Measurements from ENCODE around the gene RYR2. TPM values are rescaled to one million over a fixed set of nuclear protein-coding genes. Genes with fewer than 3 reads are reported as not detected.

The RYR2 gene
- total RNA-seq, 6 donors from 2014 or later, result 1.8 to 23.0 (median 3.7) TPM

DNA sequence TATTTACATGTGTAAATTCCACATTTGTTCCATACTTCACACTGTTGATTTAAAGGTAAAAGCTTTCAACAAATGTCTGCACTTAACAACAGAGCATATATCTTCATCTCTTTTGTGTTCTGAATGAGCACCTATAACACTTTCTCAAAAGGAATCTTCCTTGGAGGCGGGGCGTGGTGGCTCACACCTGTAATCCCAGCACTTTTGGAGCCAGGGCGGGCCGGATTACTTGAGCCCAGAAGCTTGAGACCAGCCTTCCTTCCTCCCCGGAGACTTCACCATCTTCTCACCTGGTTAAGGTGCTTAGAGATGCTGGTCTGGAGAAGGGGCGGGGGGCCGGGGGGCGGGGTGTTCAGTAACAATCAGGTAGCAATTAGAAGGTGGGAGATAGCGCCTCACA is 16.5 kb downstream of the RYR2 start:
- DNase-seq, result no peak
- WGBS, 2 donors, result 76 to 77% methylated on average over 9 of the region's 9 CpGs
- TF ChIP-seq POLR2A (IDR thresholded peaks at IDR 0.05), result no peak
- TF ChIP-seq EP300 (IDR thresholded peaks at IDR 0.05), result no peak
- TF ChIP-seq, protein P1, sequence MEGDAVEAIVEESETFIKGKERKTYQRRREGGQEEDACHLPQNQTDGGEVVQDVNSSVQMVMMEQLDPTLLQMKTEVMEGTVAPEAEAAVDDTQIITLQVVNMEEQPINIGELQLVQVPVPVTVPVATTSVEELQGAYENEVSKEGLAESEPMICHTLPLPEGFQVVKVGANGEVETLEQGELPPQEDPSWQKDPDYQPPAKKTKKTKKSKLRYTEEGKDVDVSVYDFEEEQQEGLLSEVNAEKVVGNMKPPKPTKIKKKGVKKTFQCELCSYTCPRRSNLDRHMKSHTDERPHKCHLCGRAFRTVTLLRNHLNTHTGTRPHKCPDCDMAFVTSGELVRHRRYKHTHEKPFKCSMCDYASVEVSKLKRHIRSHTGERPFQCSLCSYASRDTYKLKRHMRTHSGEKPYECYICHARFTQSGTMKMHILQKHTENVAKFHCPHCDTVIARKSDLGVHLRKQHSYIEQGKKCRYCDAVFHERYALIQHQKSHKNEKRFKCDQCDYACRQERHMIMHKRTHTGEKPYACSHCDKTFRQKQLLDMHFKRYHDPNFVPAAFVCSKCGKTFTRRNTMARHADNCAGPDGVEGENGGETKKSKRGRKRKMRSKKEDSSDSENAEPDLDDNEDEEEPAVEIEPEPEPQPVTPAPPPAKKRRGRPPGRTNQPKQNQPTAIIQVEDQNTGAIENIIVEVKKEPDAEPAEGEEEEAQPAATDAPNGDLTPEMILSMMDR (IDR thresholded peaks at IDR 0.05), result no peak
- TF ChIP-seq POLR2AphosphoS5 (IDR thresholded peaks at IDR 0.05), result no peak
- no peaks in the 10 kb centered on the region for H3K27me3 ChIP-seq
- ATAC-seq (ENCODE audit: low FRiP score in 2 of 2), result no peak
- H3K9me3 ChIP-seq, result no peaks in the 10 kb centered on the region
- H3K27ac ChIP-seq, result no peak overlapping the region
- no peak overlapping the region for H3K4me3 ChIP-seq
- no peaks in the 10 kb centered on the region for H3K4me1 ChIP-seq
- H3K36me3 ChIP-seq, result no peaks in the 10 kb centered on the region

DNA sequence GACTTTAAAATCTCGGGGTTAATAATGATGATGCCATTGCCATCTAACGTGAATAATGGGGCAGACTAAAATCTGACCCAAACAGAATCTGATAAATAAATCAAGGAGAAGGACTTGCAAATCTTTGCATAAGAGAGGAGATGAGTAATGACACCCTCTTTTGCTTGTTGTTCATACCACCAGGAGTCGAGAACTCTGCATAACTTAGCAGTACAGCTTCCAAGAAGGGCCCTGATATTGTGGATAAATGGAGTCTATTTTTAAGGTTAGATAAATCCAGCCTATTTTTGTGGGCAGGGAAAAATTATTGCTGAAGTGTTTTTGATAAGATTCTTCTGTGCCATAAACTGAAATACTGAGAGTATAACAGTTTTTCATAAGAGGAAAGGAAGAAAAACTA is 17.3 kb downstream of the RYR2 start:
- Histone ChIP-seq H3K9me3 (no peaks in the 10 kb centered on the region), H3K36me3 (no peaks in the 10 kb centered on the region), H3K27ac (no peak overlapping the region), H3K4me1 (no peaks in the 10 kb centered on the region), H3K4me3 (no peak overlapping the region), H3K27me3 (no peaks in the 10 kb centered on the region)
- no peak for DNase-seq
- TF ChIP-seq POLR2A (IDR thresholded peaks at IDR 0.05) (no peak), POLR2AphosphoS5 (IDR thresholded peaks at IDR 0.05) (no peak), EP300 (IDR thresholded peaks at IDR 0.05) (no peak)
- TF ChIP-seq, protein P1 (IDR thresholded peaks at IDR 0.05), result no peak
- ATAC-seq (ENCODE audit: low FRiP score in 2 of 2), result no peak
- WGBS, 2 donors, result 54 to 56% methylated on average over 3 of the region's 3 CpGs

DNA sequence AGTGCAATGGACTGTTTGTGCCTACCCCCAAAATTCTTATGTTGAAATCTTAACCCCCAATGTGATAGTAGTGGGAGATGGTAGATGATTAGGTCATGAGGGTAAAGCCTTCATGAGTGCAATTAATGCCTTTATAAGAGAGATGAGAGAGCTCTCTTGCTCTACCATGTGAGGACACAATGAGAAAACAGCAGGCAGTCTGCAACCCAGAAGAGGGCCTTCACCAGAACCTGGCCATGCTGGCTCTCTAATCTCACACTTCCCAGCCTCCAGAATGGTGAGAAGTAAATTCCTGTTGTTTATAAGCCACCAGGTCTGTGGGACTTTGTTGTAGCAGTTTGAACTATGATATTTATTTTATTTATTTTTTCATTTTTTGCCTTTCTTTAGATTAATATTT is 21.0 kb downstream of the RYR2 start:
- Histone ChIP-seq H3K36me3 (no peaks in the 10 kb centered on the region), H3K27me3 (no peaks in the 10 kb centered on the region), H3K4me3 (no peak overlapping the region), H3K9me3 (no peaks in the 10 kb centered on the region), H3K4me1 (no peaks in the 10 kb centered on the region), H3K27ac (no peak overlapping the region)
- TF ChIP-seq, protein P1 (IDR thresholded peaks at IDR 0.05), result no peak
- TF ChIP-seq POLR2A (IDR thresholded peaks at IDR 0.05) (no peak), POLR2AphosphoS5 (IDR thresholded peaks at IDR 0.05) (no peak), EP300 (IDR thresholded peaks at IDR 0.05) (no peak)
- DNase-seq (no peak), ATAC-seq (ENCODE audit: low FRiP score in 2 of 2) (no peak)

DNA sequence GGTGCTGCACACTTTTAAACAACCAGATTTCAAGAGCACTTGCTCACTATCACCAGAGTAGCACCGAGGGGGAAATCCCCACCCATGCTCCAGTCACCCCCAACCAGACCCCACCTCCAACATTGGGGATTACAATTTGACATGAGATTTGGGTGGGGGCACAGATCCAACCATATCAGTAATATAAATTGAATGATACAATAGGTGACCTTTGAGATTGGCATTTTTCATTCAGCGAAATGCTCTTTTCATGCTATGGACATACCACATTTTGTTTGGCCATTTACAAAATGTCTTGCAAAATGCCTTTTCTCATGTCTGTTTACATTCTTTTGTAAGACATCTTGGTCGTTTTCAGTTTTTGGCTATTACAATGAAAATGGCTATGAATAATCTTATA is 23.9 kb downstream of the RYR2 start:
- ATAC-seq (ENCODE audit: low FRiP score in 2 of 2) (no peak), DNase-seq (no peak)
- H3K27ac ChIP-seq, result no peak overlapping the region
- no peaks in the 10 kb centered on the region for H3K27me3 ChIP-seq
- 63 to 81% methylated on average over 3 of the region's 3 CpGs for WGBS, 2 donors
- H3K36me3 ChIP-seq, result no peaks in the 10 kb centered on the region
- no peak for TF ChIP-seq POLR2A (IDR thresholded peaks at IDR 0.05)
- no peak for TF ChIP-seq POLR2AphosphoS5 (IDR thresholded peaks at IDR 0.05)
- no peak for TF ChIP-seq EP300 (IDR thresholded peaks at IDR 0.05)
- TF ChIP-seq, protein P1 (IDR thresholded peaks at IDR 0.05), result no peak
- no peak overlapping the region for H3K4me3 ChIP-seq
- no peaks in the 10 kb centered on the region for H3K4me1 ChIP-seq
- no peaks in the 10 kb centered on the region for H3K9me3 ChIP-seq

DNA sequence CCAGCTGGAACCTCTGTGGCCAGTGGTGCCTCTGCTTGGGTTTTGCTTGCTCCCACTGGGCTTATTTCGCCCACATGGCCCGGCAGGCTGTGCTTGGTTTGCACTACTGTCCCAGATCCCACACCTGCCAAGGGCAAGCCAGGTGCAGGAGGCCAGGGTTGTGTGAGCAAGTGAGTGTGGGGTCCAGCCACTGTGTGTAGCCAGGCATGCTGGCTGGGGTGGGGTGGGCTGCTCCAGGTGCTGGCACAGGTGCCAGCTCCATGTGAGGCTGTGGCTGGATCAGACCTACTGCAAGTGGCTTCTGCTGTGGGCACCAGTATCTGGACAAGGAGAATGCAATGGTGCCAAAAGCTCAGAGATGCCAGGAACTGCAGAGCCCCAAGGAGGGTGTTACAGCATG is 28.5 kb downstream of the RYR2 start:
- TF ChIP-seq EP300 (IDR thresholded peaks at IDR 0.05) (no peak), POLR2AphosphoS5 (IDR thresholded peaks at IDR 0.05) (no peak), POLR2A (IDR thresholded peaks at IDR 0.05) (no peak)
- TF ChIP-seq, protein P1 (IDR thresholded peaks at IDR 0.05), result no peak
- 82 to 100% methylated on average over 2 of the region's 2 CpGs for WGBS, 2 donors
- Histone ChIP-seq H3K4me3 (no peak overlapping the region), H3K36me3 (no peaks in the 10 kb centered on the region), H3K27ac (no peak overlapping the region), H3K9me3 (no peaks in the 10 kb centered on the region), H3K4me1 (no peaks in the 10 kb centered on the region), H3K27me3 (no peaks in the 10 kb centered on the region)
- ATAC-seq (ENCODE audit: low FRiP score in 2 of 2) (peak in 1 of 2 donors; percentile 55), DNase-seq (peak in 1 of 2 donors; percentile 17)
